A673 (cell line): ENCODE measurements around the gene IDE.

Experiments
- CTCF ChIP-seq: fragments of 300-800, 200-600 bp; sonication (generic); conservative IDR thresholded peaks from 2 replicates; pipeline ENCODE4 v1.5.1; 2017; ENCODE audit warnings: low read depth, mild to moderate bottlenecking, antibody characterized with exemption, low read length, moderate library complexity, mixed read lengths
- EZH2 ChIP-seq: fragments of 200-600 bp; sonication (generic); IDR thresholded peaks from 2 replicates; pipeline ENCODE4 v1.6.1; 2017; ENCODE audit warnings: borderline replicate concordance, low read depth, mild to moderate bottlenecking, mixed read lengths, antibody characterized with exemption, low read length; ENCODE audit not compliant: poor library complexity, severe bottlenecking

GRCh38 chr10:92464364-92464763 is 109.5 kb downstream of the IDE start:
- no peak for TF ChIP-seq CTCF
- no peak for TF ChIP-seq EZH2
